Activated CD8-positive, alpha-beta T cell treated with anti-CD3 and anti-CD28 coated beads for 36 hours (primary cell): Measurements from ENCODE around the gene CAMTA1. TPM values are rescaled to one million over a fixed set of nuclear protein-coding genes. Genes with fewer than 3 reads are reported as not detected.

Source experiments
- ATAC-seq: fragments of 200-7000 bp; cut with Tn5 transposase; one replicate; pipeline ENCODE4 v1.10.0; 2021; ENCODE audit warnings: mild to moderate bottlenecking, moderate library complexity
- CTCF ChIA-PET: fragments of 350-600 bp; sonication (Branson Sonifier 250); formaldehyde crosslinking; loops from one replicate; lab custom pipeline; 2021; ENCODE audit warnings: antibody characterized with exemption; lab: Charles Lee
- POLR2A ChIA-PET: fragments of 350-600 bp; sonication (Branson Sonifier 250); formaldehyde crosslinking; loops from one replicate; lab custom pipeline; 2021; ENCODE audit warnings: antibody characterized with exemption; lab: Charles Lee
- DNase-seq: peaks from one replicate; pipeline ENCODE4 v3.0.0-alpha.2; 2020
- H3K27ac Mint-ChIP-seq: one replicate; pipeline ENCODE4 v1.8.0; 2021; ENCODE audit warnings: mild to moderate bottlenecking, mixed read lengths
- H3K27me3 Mint-ChIP-seq: one replicate; pipeline ENCODE4 v1.8.0; 2021; ENCODE audit warnings: mixed read lengths
- H3K36me3 Mint-ChIP-seq: one replicate; pipeline ENCODE4 v1.8.0; 2021; ENCODE audit warnings: low read depth, mixed read lengths
- H3K4me1 Mint-ChIP-seq: one replicate; pipeline ENCODE4 v1.8.0; 2021; ENCODE audit warnings: low read depth, mixed read lengths
- H3K4me3 Mint-ChIP-seq: one replicate; pipeline ENCODE4 v1.8.0; 2021; ENCODE audit warnings: mild to moderate bottlenecking, moderate library complexity, mixed read lengths
- H3K9me3 Mint-ChIP-seq: one replicate; pipeline ENCODE4 v1.8.0; 2021; ENCODE audit warnings: mixed read lengths
- intact Hi-C: fragments of 100-400 bp; cut with micrococcal nuclease; formaldehyde crosslinking; loops from one replicate; pipeline ENCODE4 v1.10.0; 2022
- total RNA-seq, 2 experiments: library from RNA; stranded (reverse); gene quantifications; one replicate each; pipeline ENCODE4 v1.2.3, GENCODE V29; 2021
- TF ChIP-seq, protein P1 (sequence below): fragments of 200-600 bp; IDR thresholded peaks from one replicate; pipeline ENCODE4 v1.8.0; 2022; ENCODE audit warnings: antibody characterized with exemption, mild to moderate bottlenecking

The CAMTA1 gene
- total RNA-seq, 2 experiments from 2014 or later = 67.7 to 70.9 TPM

- peaks cover 26% of the 10 kb centered on the region for H3K4me1 Mint-ChIP-seq
- TF ChIP-seq, protein P1, sequence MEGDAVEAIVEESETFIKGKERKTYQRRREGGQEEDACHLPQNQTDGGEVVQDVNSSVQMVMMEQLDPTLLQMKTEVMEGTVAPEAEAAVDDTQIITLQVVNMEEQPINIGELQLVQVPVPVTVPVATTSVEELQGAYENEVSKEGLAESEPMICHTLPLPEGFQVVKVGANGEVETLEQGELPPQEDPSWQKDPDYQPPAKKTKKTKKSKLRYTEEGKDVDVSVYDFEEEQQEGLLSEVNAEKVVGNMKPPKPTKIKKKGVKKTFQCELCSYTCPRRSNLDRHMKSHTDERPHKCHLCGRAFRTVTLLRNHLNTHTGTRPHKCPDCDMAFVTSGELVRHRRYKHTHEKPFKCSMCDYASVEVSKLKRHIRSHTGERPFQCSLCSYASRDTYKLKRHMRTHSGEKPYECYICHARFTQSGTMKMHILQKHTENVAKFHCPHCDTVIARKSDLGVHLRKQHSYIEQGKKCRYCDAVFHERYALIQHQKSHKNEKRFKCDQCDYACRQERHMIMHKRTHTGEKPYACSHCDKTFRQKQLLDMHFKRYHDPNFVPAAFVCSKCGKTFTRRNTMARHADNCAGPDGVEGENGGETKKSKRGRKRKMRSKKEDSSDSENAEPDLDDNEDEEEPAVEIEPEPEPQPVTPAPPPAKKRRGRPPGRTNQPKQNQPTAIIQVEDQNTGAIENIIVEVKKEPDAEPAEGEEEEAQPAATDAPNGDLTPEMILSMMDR = no peak
- H3K9me3 Mint-ChIP-seq = no peaks in the 10 kb centered on the region
- H3K27me3 Mint-ChIP-seq = no peaks in the 10 kb centered on the region
- ChIA-PET CTCF (interaction anchor here (0.6 to 1.0 kb wide), 2 partner anchors 8 to 143 kb away, joined by 3 read pairs; no protein-coding TSS in a partner anchor), POLR2A (interaction anchor here (1.0 kb wide), 1 partner anchor 10 kb away, joined by 3 read pairs; no protein-coding TSS in a partner anchor)
- H3K4me3 Mint-ChIP-seq = no peak overlapping the region
- DNase-seq (no peak), ATAC-seq (no peak)
- intact Hi-C loops = no loop called here
- no peak overlapping the region for H3K27ac Mint-ChIP-seq
- peaks cover 10% of the 10 kb centered on the region for H3K36me3 Mint-ChIP-seq
Measured at GRCh38 chr1:6866825-6867224, 81.6 kb downstream of the CAMTA1 start.

GRCh38 chr1:6867321-6867720 is 82.1 kb downstream of the CAMTA1 start:
- peaks cover 30% of the 10 kb centered on the region for H3K4me1 Mint-ChIP-seq
- TF ChIP-seq, protein P1 = no peak
- H3K36me3 Mint-ChIP-seq = peaks cover 10% of the 10 kb centered on the region
- ATAC-seq = no peak
- no peak for DNase-seq
- POLR2A ChIA-PET = interaction anchor here (1.0 kb wide), 1 partner anchor 11 kb away, joined by 3 read pairs; no protein-coding TSS in a partner anchor
- no peak overlapping the region for H3K4me3 Mint-ChIP-seq
- H3K27me3 Mint-ChIP-seq = no peaks in the 10 kb centered on the region
- no peak overlapping the region for H3K27ac Mint-ChIP-seq
- CTCF ChIA-PET = interaction anchor here (0.6 to 1.0 kb wide), 2 partner anchors 8 to 143 kb away, joined by 3 read pairs; no protein-coding TSS in a partner anchor
- no peaks in the 10 kb centered on the region for H3K9me3 Mint-ChIP-seq
- intact Hi-C loops = no loop called here

- ChIA-PET POLR2A (interaction anchor here (1.0 kb wide), 1 partner anchor 11 kb away, joined by 3 read pairs; no protein-coding TSS in a partner anchor), CTCF (interaction anchor here (0.6 to 3.2 kb wide), 4 partner anchors 9 to 148 kb away, joined by 3 to 14 read pairs (median 4); no protein-coding TSS in a partner anchor)
- Mint-ChIP-seq H3K9me3 (no peaks in the 10 kb centered on the region), H3K4me1 (peaks cover 34% of the 10 kb centered on the region), H3K4me3 (no peak overlapping the region), H3K27me3 (no peaks in the 10 kb centered on the region), H3K36me3 (peaks cover 10% of the 10 kb centered on the region), H3K27ac (no peak overlapping the region)
- TF ChIP-seq, protein P1 = no peak
- intact Hi-C loops = no loop called here
- no peak for DNase-seq
- ATAC-seq = no peak
Measured at GRCh38 chr1:6867729-6868659, 82.7 kb downstream of the CAMTA1 start.

GRCh38 chr1:6868660-6869380 is 83.6 kb downstream of the CAMTA1 start:
- DNase-seq (no peak), ATAC-seq (no peak)
- H3K36me3 Mint-ChIP-seq = peaks cover 10% of the 10 kb centered on the region
- no peak overlapping the region for H3K4me3 Mint-ChIP-seq
- POLR2A ChIA-PET = interaction anchor here (1.1 to 1.2 kb wide), 2 partner anchors 10 to 100 kb away, joined by 3 read pairs; no protein-coding TSS in a partner anchor
- intact Hi-C loops = no loop called here
- CTCF ChIA-PET = interaction anchor here (1.7 to 3.2 kb wide), 2 partner anchors 22 to 149 kb away, joined by 5 to 14 read pairs; no protein-coding TSS in a partner anchor
- no peaks in the 10 kb centered on the region for H3K27me3 Mint-ChIP-seq
- TF ChIP-seq, protein P1 = no peak
- peaks cover 35% of the 10 kb centered on the region for H3K4me1 Mint-ChIP-seq
- no peak overlapping the region for H3K27ac Mint-ChIP-seq
- H3K9me3 Mint-ChIP-seq = no peaks in the 10 kb centered on the region
